GOT3 (cell line): ENCODE results near the gene BCAS3.

Experiments used
- DNase-seq: peaks from one replicate; lab custom pipeline; 2025; ENCODE audit warnings: mixed read lengths; lab: John Stamatoyannopoulos, UW

Gene BCAS3

GRCh38 chr17:61294286-61294685 is 616.6 kb downstream of the BCAS3 start:
- DNase-seq = no peak

GRCh38 chr17:61294777-61295176 is 617.1 kb downstream of the BCAS3 start:
- DNase-seq = no peak

GRCh38 chr17:61296058-61296457 is 618.4 kb downstream of the BCAS3 start:
- no peak for DNase-seq

- DNase-seq = no peak
These were observed 622.2 kb downstream of the BCAS3 start for GRCh38 chr17:61299517-61300513.

- DNase-seq = no peak
These were observed 625.5 kb downstream of the BCAS3 start for GRCh38 chr17:61302953-61303816.

GRCh38 chr17:61303817-61304096 is 626.1 kb downstream of the BCAS3 start:
- DNase-seq = no peak

- no peak for DNase-seq
These were observed 627.4 kb downstream of the BCAS3 start for GRCh38 chr17:61305024-61305423.

- no peak for DNase-seq
These were observed 628.4 kb downstream of the BCAS3 start for GRCh38 chr17:61306003-61306402.

GRCh38 chr17:61307905-61308886 is 630.5 kb downstream of the BCAS3 start:
- peak; percentile 9 for DNase-seq

GRCh38 chr17:61309362-61310256 is 632.0 kb downstream of the BCAS3 start:
- no peak for DNase-seq

GRCh38 chr17:61310590-61310989 is 632.9 kb downstream of the BCAS3 start:
- DNase-seq = no peak

- DNase-seq = no peak
These were observed 635.0 kb downstream of the BCAS3 start for GRCh38 chr17:61312406-61313295.

- DNase-seq = no peak
These were observed 636.0 kb downstream of the BCAS3 start for GRCh38 chr17:61313461-61314326.

- DNase-seq = no peak
These were observed 636.9 kb downstream of the BCAS3 start for GRCh38 chr17:61314368-61315078.

GRCh38 chr17:61316633-61317032 is 639.0 kb downstream of the BCAS3 start:
- no peak for DNase-seq

GRCh38 chr17:61317779-61318178 is 640.1 kb downstream of the BCAS3 start:
- no peak for DNase-seq

GRCh38 chr17:61318684-61319098 is 641.0 kb downstream of the BCAS3 start:
- no peak for DNase-seq

- DNase-seq = no peak
These were observed 643.7 kb downstream of the BCAS3 start for GRCh38 chr17:61321344-61321743.
